GM15510 (cell line): ENCODE measurements around the gene TCF12.

Source experiments
- POLR2A ChIP-seq: IDR thresholded peaks from 3 replicates; pipeline ENCODE4 v1.6.1; 2011; ENCODE audit warnings: borderline replicate concordance; ENCODE audit not compliant: insufficient read length; ENCODE audit errors: extremely low read depth

Gene TCF12

GRCh38 chr15:57286446-57287122 lies 368.1 kb downstream of the TCF12 start:
- TF ChIP-seq POLR2A = no peak

DNA sequence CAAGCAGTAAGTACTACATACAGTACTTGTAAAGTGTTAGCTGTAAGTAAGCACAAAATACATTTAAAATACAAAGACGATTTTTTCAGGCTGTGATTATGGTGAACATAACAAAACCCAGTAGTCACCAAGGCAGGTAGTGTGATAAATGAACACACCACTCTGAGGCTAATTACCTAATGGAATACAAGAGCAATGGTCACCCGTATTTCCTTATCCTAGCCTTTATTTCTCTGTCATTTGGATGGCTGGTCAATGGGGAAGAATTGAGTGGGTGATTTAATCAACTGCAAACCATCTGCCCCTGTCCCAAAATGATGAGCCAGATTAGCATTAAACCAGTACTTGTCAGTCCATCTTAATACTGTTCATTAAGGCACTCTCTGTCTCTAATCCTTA lies 368.7 kb downstream of the TCF12 start:
- no peak for TF ChIP-seq POLR2A

DNA sequence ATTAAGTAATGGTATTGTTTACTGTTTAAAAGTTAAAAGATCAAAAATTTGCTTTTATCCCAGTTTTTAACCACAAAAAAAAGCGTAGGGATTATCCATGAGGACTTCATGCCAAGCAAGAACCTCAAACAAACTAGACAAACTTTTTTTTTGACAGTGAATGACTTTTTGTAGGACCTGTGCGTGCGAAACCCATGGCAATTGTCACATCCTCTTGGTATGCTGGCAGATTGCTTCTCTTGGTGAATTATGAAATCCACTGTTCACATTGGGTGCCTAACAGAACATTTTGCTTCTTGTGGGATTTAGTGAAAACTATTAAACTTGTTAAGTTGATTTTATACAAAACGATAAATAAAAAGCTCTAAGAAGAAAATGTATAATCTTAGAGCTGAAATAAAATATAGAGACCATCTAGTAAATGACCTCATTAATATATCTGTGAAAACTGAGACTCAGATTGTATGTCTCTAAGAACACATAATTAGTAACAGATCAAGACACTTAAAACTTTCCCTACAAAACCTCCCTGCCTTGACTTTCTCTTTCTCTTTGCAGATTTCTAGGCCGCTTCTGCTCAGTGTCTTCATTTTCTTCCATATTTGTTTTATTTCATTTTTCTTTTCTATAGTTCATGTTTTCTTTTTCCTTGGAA lies 370.6 kb downstream of the TCF12 start:
- no peak for TF ChIP-seq POLR2A

DNA sequence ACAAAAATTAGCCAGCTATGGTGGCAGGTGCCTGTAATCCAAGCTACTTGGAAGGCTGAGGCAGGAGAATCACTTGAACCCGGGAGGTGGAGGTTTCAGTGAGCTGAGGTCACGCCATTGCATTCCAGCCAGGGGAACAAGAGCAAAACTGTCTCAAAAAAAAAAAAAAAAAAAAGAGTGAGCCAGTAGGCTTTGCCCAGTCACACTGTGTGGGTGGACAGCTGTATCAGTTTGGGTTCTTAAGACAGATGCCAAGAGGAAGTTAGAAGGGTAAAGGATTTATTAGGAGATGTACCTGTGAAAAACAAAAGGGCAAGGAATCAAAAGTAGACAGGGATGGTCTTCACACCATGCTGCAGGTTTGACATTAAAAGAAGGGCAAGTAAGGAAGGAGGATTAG lies 371.7 kb downstream of the TCF12 start:
- no peak for TF ChIP-seq POLR2A

DNA sequence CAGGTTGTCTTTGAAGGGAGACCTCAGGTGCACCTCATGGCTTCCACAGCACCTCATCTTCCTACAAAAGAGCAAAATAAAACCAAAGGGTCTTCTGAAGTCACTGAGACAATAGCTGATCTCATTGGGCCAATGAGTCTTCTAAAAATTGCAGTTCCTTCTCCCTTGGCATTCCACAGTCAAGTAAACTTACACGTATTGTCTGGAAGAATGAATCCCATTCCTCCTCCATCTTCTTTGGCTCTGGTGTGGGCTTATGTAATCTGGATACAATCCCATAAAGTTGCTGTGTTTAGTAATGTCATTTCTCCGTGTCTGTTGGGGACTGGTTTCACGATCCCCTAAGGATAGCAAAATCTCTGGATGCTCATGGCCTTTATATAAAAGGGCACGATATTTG lies 372.4 kb downstream of the TCF12 start:
- TF ChIP-seq POLR2A = no peak

GRCh38 chr15:57296473-57297162 lies 378.2 kb downstream of the TCF12 start:
- no peak for TF ChIP-seq POLR2A

GRCh38 chr15:57297163-57297593 lies 378.7 kb downstream of the TCF12 start:
- TF ChIP-seq POLR2A = no peak

DNA sequence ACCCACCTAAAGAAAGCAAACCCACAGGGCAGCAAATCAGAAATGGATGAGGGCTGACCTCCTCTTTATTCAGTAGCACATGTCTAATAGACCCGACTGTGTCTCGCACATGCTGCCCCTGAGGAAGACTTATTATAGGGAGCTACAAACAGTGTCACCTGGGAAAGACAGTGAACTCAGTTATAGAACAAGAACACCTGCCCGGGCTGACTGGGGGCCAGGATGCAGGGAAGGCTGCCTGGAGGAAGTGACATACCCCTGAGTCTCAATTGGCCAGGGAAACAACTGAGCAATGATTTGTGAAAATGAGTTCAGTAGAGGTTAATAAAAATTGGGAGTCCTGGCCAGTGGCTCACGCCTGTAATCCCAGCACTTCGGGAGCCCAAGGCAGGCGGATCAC lies 379.2 kb downstream of the TCF12 start:
- no peak for TF ChIP-seq POLR2A

DNA sequence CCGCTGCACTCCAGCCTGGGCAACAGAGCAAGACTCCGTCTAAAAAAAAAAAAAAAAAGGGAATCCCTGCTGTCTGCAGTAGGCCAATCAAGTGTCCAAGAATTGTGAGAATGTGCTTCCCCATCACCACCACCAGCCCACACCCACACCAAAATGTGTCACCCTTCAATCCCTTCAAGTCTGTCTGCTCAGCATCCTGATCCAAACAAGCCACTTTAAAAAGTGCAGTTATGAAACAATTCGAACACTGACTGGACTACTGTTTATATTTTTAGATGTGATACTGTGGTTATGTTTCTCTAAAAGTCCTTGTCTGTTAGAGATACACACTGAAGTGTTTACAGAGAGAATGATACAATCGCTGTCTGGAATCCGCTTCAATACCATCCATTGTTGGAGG lies 379.8 kb downstream of the TCF12 start:
- TF ChIP-seq POLR2A = no peak

DNA sequence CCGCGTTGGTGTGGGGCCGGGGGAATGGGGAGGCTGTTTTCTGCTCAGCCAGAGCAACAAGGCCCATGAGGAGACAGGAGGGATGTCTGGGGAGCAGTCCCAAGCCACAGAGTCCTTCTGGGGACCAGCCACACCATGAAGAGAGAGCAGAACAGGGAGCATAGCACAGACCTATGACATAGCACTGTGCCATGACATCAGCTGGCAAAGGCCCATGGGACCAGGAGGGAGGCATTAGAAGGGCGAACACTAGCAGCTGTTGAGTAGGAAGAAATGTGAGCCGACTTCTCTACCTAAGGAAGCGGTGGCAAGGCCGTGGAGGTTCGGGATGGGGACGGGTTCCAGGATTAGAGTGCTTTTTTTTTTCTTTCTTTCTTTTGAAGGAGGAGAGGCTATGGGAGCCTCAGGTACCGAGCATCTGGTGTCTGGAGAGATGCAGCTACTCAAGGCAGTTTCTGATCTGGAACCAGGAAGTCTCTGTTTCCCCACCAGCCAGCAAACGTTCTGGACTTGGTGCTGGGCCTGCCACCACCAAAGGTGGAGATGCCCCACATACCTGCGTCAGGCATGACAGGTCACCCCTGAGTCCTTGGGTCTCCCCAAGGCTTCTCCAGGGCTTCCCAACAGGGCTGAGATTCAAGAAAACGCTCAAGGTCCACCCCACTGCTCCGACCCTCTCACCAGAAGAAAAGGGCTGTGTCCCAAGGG lies 380.6 kb downstream of the TCF12 start:
- no peak for TF ChIP-seq POLR2A

- TF ChIP-seq POLR2A = no peak
Measured at GRCh38 chr15:57301307-57301706, 382.9 kb downstream of the TCF12 start.

GRCh38 chr15:57302640-57303257 lies 384.3 kb downstream of the TCF12 start:
- no peak for TF ChIP-seq POLR2A

- no peak for TF ChIP-seq POLR2A
Measured at GRCh38 chr15:57305009-57305408, 386.6 kb downstream of the TCF12 start.

GRCh38 chr15:57306161-57306943 lies 387.9 kb downstream of the TCF12 start:
- TF ChIP-seq POLR2A = no peak
